GM06990 (cell line): ENCODE measurements around the gene TMED5.
"Not testable (repeated sequence)": the region's sequence is repeated elsewhere in the genome, so short reads cannot be mapped to it uniquely, and the experiment has no call there.

Source experiments
- DNase-seq: peaks from one replicate; pipeline ENCODE4 v3.0.0-alpha.2; 2011; ENCODE audit not compliant: insufficient read length; ENCODE audit errors: extremely low read depth
- H3K27me3 ChIP-seq: replicated peaks from 2 replicates; pipeline ENCODE4 v1.6.0; 2011; ENCODE audit warnings: low read length; ENCODE audit not compliant: control insufficient read depth, insufficient read depth
- H3K36me3 ChIP-seq: 2 replicates; pipeline ENCODE4 v1.5.1; 2011; ENCODE audit warnings: low read length; ENCODE audit not compliant: control insufficient read depth, insufficient read depth
- H3K4me3 ChIP-seq: replicated peaks from 2 replicates; pipeline ENCODE4 v1.5.1; 2011; ENCODE audit warnings: low read depth, mild to moderate bottlenecking, control low read depth, low read length
- CTCF ChIP-seq: IDR thresholded peaks from 2 replicates; pipeline ENCODE4 v1.5.1; 2011; ENCODE audit warnings: low read length, control low read depth, mild to moderate bottlenecking, inconsistent platforms; ENCODE audit not compliant: insufficient read depth, poor library complexity, severe bottlenecking

The TMED5 gene

GRCh38 chr1:93179886-93180722 is at the start of gene TMED5:
TSS of gene TMED5 (minus strand) at chr1:93180413. CDS start at chr1:93180242, 171 bp downstream.
- peak within 1 kb of the TSS; percentile 100 for H3K4me3 ChIP-seq
- H3K36me3 ChIP-seq: peaks cover 2% of the 10 kb centered on the region
- TF ChIP-seq CTCF: no peak
- peak; percentile 99 for DNase-seq
- H3K27me3 ChIP-seq: no peaks in the 10 kb centered on the region

- DNase-seq: no peak
- Histone ChIP-seq H3K27me3 (no peaks in the 10 kb centered on the region), H3K36me3 (peaks cover 6% of the 10 kb centered on the region), H3K4me3 (no peak overlapping the region)
- TF ChIP-seq CTCF: no peak
These were observed 42.9 kb upstream of the TMED5 start for GRCh38 chr1:93223023-93223675.

- TF ChIP-seq CTCF: no peak
- Histone ChIP-seq H3K4me3 (no peak overlapping the region), H3K36me3 (peaks cover 5% of the 10 kb centered on the region), H3K27me3 (no peaks in the 10 kb centered on the region)
- DNase-seq: no peak
These were observed 41.7 kb upstream of the TMED5 start for GRCh38 chr1:93221913-93222312.

GRCh38 chr1:93220716-93221115 is 40.5 kb upstream of the TMED5 start:
- not testable (repeated sequence) for H3K27me3 ChIP-seq, DNase-seq, H3K4me3 ChIP-seq, H3K36me3 ChIP-seq

- Histone ChIP-seq H3K27me3 (no peaks in the 10 kb centered on the region), H3K36me3 (peaks cover 5% of the 10 kb centered on the region), H3K4me3 (no peak overlapping the region)
- DNase-seq: peak; percentile 25
- no peak for TF ChIP-seq CTCF
These were observed 39.2 kb upstream of the TMED5 start for GRCh38 chr1:93219443-93219842.

- Histone ChIP-seq H3K27me3 (no peaks in the 10 kb centered on the region), H3K36me3 (peaks cover 5% of the 10 kb centered on the region), H3K4me3 (no peak overlapping the region)
- no peak for TF ChIP-seq CTCF
- DNase-seq: no peak
These were observed 35.1 kb upstream of the TMED5 start for GRCh38 chr1:93215322-93215721.
